Fibroblast of gingiva (primary cell): ENCODE measurements around the gene DNASE1.

Experiments used
- DNase-seq: peaks from one replicate; pipeline ENCODE4 v3.0.0-alpha.2; 2011; ENCODE audit warnings: low read depth

The DNASE1 gene

GRCh38 chr16:3664187-3664896 is 9.9 kb downstream of the DNASE1 start:
- no peak for DNase-seq

GRCh38 chr16:3665508-3665907 is 11.0 kb downstream of the DNASE1 start:
- no peak for DNase-seq

- no peak for DNase-seq
Observed at GRCh38 chr16:3668626-3669025, 14.1 kb downstream of the DNASE1 start.

- no peak for DNase-seq
Observed at GRCh38 chr16:3669082-3669481, 14.6 kb downstream of the DNASE1 start.

- DNase-seq: no peak
Observed at GRCh38 chr16:3670711-3671110, 16.2 kb downstream of the DNASE1 start.

- no peak for DNase-seq
Observed at GRCh38 chr16:3671424-3671823, 16.9 kb downstream of the DNASE1 start.

GRCh38 chr16:3672571-3673041 is 18.1 kb downstream of the DNASE1 start:
- no peak for DNase-seq

GRCh38 chr16:3673201-3673600 is 18.7 kb downstream of the DNASE1 start:
- no peak for DNase-seq

GRCh38 chr16:3673676-3674377 is 19.3 kb downstream of the DNASE1 start:
- DNase-seq: no peak

- no peak for DNase-seq
Observed at GRCh38 chr16:3674513-3675295, 20.2 kb downstream of the DNASE1 start.

GRCh38 chr16:3675601-3676130 is 21.2 kb downstream of the DNASE1 start:
- no peak for DNase-seq

GRCh38 chr16:3677994-3678393 is 23.5 kb downstream of the DNASE1 start:
- no peak for DNase-seq

- DNase-seq: peak; percentile 46
Observed at GRCh38 chr16:3681206-3681605, 26.7 kb downstream of the DNASE1 start.

GRCh38 chr16:3687021-3687420 is 32.5 kb downstream of the DNASE1 start:
- DNase-seq: no peak

GRCh38 chr16:3687792-3688191 is 33.3 kb downstream of the DNASE1 start:
- no peak for DNase-seq

GRCh38 chr16:3689731-3690130 is 35.2 kb downstream of the DNASE1 start:
- DNase-seq: peak; percentile 64

GRCh38 chr16:3690470-3690928 is 36.0 kb downstream of the DNASE1 start:
- DNase-seq: peak; percentile 95

GRCh38 chr16:3690980-3691720 is 36.7 kb downstream of the DNASE1 start:
- peak; percentile 62 for DNase-seq

- DNase-seq: peak; percentile 34
Observed at GRCh38 chr16:3691761-3692160, 37.3 kb downstream of the DNASE1 start.

- DNase-seq: no peak
Observed at GRCh38 chr16:3694051-3694450, 39.6 kb downstream of the DNASE1 start.

GRCh38 chr16:3695610-3696369 is 41.3 kb downstream of the DNASE1 start:
- DNase-seq: no peak
